Fibroblast of lung (primary cell): Measurements from ENCODE around the gene PRDM11. TPM values are rescaled to one million over a fixed set of nuclear protein-coding genes. Genes with fewer than 3 reads are reported as not detected.

Source experiments
- DNase-seq, 2 donors: peaks; one replicate each; pipeline versions ENCODE4 v3.0.0 to v3.0.0-alpha.2; 2010; ENCODE audit warnings: low read depth in 2 of 2
- H2AFZ ChIP-seq: 2 replicates; pipeline ENCODE4 v1.5.1; 2012; ENCODE audit warnings: low read length, control low read depth, inconsistent platforms
- H3K27ac ChIP-seq: 2 replicates; pipeline ENCODE4 v1.5.1; 2011; ENCODE audit warnings: low read length, control low read depth; ENCODE audit not compliant: insufficient read depth
- H3K27me3 ChIP-seq: 2 replicates; pipeline ENCODE4 v1.5.1; 2011; ENCODE audit warnings: mild to moderate bottlenecking, low read length; ENCODE audit not compliant: control insufficient read depth, insufficient read depth
- H3K36me3 ChIP-seq: 2 replicates; pipeline ENCODE4 v1.5.1; 2011; ENCODE audit warnings: low read length; ENCODE audit not compliant: control insufficient read depth, insufficient read depth
- H3K4me1 ChIP-seq: 2 replicates; pipeline ENCODE4 v1.5.1; 2011; ENCODE audit warnings: low read length; ENCODE audit not compliant: control insufficient read depth, insufficient read depth; ENCODE audit errors: extremely low read depth
- H3K4me2 ChIP-seq: 2 replicates; pipeline ENCODE4 v1.5.1; 2011; ENCODE audit warnings: low read length, control low read depth; ENCODE audit not compliant: insufficient read depth; ENCODE audit errors: extremely low read depth
- H3K4me3 ChIP-seq, 4 experiments: fragments of 200-600 bp in 1 of 4; sonication (generic) in 1 of 4; replicated peaks in 1 of 4; 2 replicates each; pipeline ENCODE4 v1.5.1; 2011 to 2016; ENCODE audit warnings: low read length in 4 of 4, low read depth in 3 of 4, mild to moderate bottlenecking in 3 of 4, control low read depth in 2 of 4, inconsistent platforms in 1 of 4, mixed read lengths in 1 of 4; ENCODE audit not compliant: insufficient read depth in 1 of 4; ENCODE audit errors: control extremely low read depth in 1 of 4
- H3K79me2 ChIP-seq: 2 replicates; pipeline ENCODE4 v1.5.1; 2012; ENCODE audit warnings: mild to moderate bottlenecking, low read length, inconsistent platforms; ENCODE audit not compliant: control insufficient read depth, insufficient read depth
- H3K9ac ChIP-seq: 2 replicates; pipeline ENCODE4 v1.5.1; 2011; ENCODE audit warnings: mild to moderate bottlenecking, low read length, control low read depth; ENCODE audit not compliant: insufficient read depth
- H3K9me3 ChIP-seq: 2 replicates; pipeline ENCODE4 v1.5.1; 2012; ENCODE audit warnings: low read depth, low read length; ENCODE audit not compliant: control insufficient read depth, insufficient read depth
- H4K20me1 ChIP-seq: 2 replicates; pipeline ENCODE4 v1.5.1; 2011; ENCODE audit warnings: low read length; ENCODE audit not compliant: control insufficient read depth, insufficient read depth; ENCODE audit errors: extremely low read depth
- CTCF ChIP-seq, 2 donors: IDR thresholded peaks in 1 of 2; conservative IDR thresholded peaks in 1 of 2; 1 replicate in 1 of 2; 2 replicates in 1 of 2; pipeline ENCODE4 v1.5.1; 2011 to 2012; ENCODE audit warnings: low read length in 2 of 2, control low read depth in 1 of 2, inconsistent platforms in 1 of 2, low read depth in 1 of 2, mild to moderate bottlenecking in 1 of 2
- EZH2 ChIP-seq: IDR thresholded peaks from 2 replicates; pipeline ENCODE4 v1.5.1; 2012; ENCODE audit warnings: low read length, control low read depth, mild to moderate bottlenecking; ENCODE audit errors: missing control alignments
- polyA plus RNA-seq, 2 donors: library from polyadenylated mRNA; depleted of rRNA in 1 of 2; stranded (reverse) in 1 of 2; unstranded in 1 of 2; fragments of >200 nt; gene quantifications; 2 replicates each; pipeline ENCODE4 v1.2.1, GENCODE V29; 2011 to 2012; ENCODE audit warnings: missing spikeins in 1 of 2
- total RNA-seq: library from RNA; depleted of rRNA; stranded (reverse); fragments of >200 nt; gene quantifications from 2 replicates; pipeline ENCODE4 v1.2.1, GENCODE V29; 2014

The PRDM11 gene
- total and polyA plus RNA-seq, 2 donors (not counting 1 experiment from before 2014, with no cell fraction given) = 3.1 to 4.0 TPM

GRCh38 chr11:45155627-45156180 lies 9.3 kb downstream of the PRDM11 start:
- Histone ChIP-seq H3K4me3 (no peak overlapping the region), H3K27ac (no peak overlapping the region), H3K9me3 (no peaks in the 10 kb centered on the region), H3K4me2 (no peak overlapping the region), H3K4me1 (no peaks in the 10 kb centered on the region), H2AFZ (no peak overlapping the region), H3K36me3 (no peaks in the 10 kb centered on the region), H3K27me3 (peaks cover 3% of the 10 kb centered on the region), H4K20me1 (no peaks in the 10 kb centered on the region), H3K79me2 (no peaks in the 10 kb centered on the region), H3K9ac (no peak overlapping the region)
- no peak for DNase-seq
- no peak for TF ChIP-seq EZH2
- no peak for TF ChIP-seq CTCF (conservative IDR thresholded peaks at IDR 0.05 in 1 of 2, IDR thresholded peaks at IDR 0.05 in 1 of 2; ENCODE audit: low read depth in 1 of 2, low read length in 2 of 2)

GRCh38 chr11:45156201-45156600 lies 9.8 kb downstream of the PRDM11 start:
- H3K27me3 ChIP-seq = peaks cover 6% of the 10 kb centered on the region
- no peak for DNase-seq
- H4K20me1 ChIP-seq = no peaks in the 10 kb centered on the region
- H3K9ac ChIP-seq = no peak overlapping the region
- no peak overlapping the region for H2AFZ ChIP-seq
- H3K9me3 ChIP-seq = no peaks in the 10 kb centered on the region
- no peak overlapping the region for H3K4me2 ChIP-seq
- no peaks in the 10 kb centered on the region for H3K79me2 ChIP-seq
- no peak for TF ChIP-seq CTCF (conservative IDR thresholded peaks at IDR 0.05 in 1 of 2, IDR thresholded peaks at IDR 0.05 in 1 of 2; ENCODE audit: low read depth in 1 of 2, low read length in 2 of 2)
- TF ChIP-seq EZH2 = no peak
- no peaks in the 10 kb centered on the region for H3K4me1 ChIP-seq
- no peaks in the 10 kb centered on the region for H3K36me3 ChIP-seq
- H3K27ac ChIP-seq = no peak overlapping the region
- H3K4me3 ChIP-seq = no peak overlapping the region

DNA sequence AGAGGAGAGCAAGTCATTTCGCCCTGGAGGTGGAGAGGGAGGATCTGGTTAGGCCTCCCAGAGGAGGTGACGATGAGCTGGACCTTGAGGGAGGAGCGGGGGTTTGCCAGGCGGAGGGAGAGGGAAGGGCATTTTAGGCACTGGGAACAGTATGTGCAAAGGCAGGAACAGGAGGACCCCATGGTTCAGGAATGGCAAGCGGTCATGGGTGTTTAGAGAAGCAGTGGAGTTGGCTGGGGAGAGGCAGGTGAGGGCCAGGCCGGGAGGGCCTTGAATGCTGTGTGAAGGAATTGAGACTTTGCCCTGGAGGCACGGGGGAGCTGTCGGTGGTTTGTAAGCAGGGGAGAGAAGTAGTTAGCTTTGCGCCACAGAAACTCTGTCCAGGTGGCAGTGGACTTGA lies 10.3 kb downstream of the PRDM11 start:
- no peak overlapping the region for H2AFZ ChIP-seq
- H3K27me3 ChIP-seq = peaks cover 6% of the 10 kb centered on the region
- no peak overlapping the region for H3K27ac ChIP-seq
- DNase-seq = no peak
- no peaks in the 10 kb centered on the region for H3K36me3 ChIP-seq
- TF ChIP-seq EZH2 = no peak
- no peaks in the 10 kb centered on the region for H3K9me3 ChIP-seq
- no peaks in the 10 kb centered on the region for H4K20me1 ChIP-seq
- no peak overlapping the region for H3K4me2 ChIP-seq
- no peaks in the 10 kb centered on the region for H3K4me1 ChIP-seq
- no peaks in the 10 kb centered on the region for H3K79me2 ChIP-seq
- no peak overlapping the region for H3K4me3 ChIP-seq
- no peak overlapping the region for H3K9ac ChIP-seq
